COLO668 (cell line): ENCODE measurements around the gene ICE1.
A peak's percentile ranks its signal among the peaks of the same experiment; 100 is the strongest.
"Not testable (repeated sequence)": the region's sequence is repeated elsewhere in the genome, so short reads cannot be mapped to it uniquely, and the experiment has no call there.

Source experiments
- DNase-seq: peaks from one replicate; lab custom pipeline; 2025; ENCODE audit not compliant: unreplicated experiment; lab: John Stamatoyannopoulos, UW

The ICE1 gene

GRCh38 chr5:5487585-5488360, 65.3 kb downstream of the ICE1 start:
- DNase-seq: no peak

GRCh38 chr5:5490774-5491347, 68.4 kb downstream of the ICE1 start:
- no peak for DNase-seq

DNA sequence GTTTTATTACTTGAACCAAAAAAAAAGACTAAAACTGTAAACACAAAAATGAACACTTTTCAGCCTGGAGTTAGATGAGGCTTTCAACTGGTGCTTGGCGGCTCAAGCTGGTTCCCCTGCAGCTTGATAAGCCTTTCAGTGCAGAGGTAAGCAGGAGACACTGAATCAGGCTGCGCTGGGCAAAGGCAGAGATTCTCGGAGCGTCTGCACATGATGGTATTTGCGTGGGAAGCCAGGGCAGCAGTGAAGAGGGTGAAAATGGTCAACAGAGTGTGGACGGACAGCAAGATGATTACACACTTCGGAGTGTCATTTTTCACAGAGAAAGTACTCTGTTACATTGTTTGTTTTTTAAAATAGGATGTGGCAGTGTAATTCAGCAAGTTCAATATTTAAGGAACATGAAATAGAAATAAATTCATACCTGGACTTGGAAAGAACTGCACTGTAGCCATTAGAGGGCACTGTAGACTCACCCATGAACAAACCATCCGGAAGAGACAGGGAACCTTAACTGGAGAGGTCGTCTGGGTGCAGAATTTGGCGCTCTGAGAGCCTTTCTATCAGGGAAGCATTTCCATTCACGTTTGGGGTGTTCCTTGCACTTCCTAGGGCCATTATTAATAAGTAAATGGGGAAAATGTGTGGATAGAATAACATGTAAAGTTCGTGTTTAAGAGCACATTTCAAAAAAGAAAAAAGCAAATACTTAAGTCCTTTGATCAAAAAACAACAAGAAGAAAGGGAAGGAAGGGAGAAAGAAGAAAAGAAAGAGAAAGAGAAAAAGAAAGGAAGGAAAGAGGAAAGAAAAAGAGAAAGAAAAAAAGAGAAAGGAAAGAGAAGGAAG, 69.8 kb downstream of the ICE1 start:
- peak; percentile 41 for DNase-seq

DNA sequence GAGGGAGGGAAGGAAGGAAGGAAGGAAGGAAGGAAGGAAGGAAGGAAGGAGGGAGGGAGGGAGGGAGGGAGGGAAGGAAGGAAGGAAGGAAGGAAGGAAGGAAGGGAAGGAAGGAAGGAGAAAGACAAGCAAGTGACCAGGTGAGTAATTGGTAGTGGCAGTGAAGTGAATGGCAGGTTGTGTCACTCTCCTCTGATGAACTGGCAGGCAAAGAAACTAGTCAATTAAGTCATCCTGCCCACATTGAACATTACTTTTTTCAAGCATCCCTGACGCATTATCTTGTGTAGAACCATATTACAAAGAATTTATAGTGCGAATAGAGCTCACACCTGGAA, 70.4 kb downstream of the ICE1 start:
- DNase-seq: not testable (repeated sequence)

GRCh38 chr5:5494489-5495402, 72.3 kb downstream of the ICE1 start:
- peak; percentile 25 for DNase-seq

- DNase-seq: peak; percentile 24
Observed at GRCh38 chr5:5497152-5497788, 74.8 kb downstream of the ICE1 start.

GRCh38 chr5:5499442-5499841, 77.0 kb downstream of the ICE1 start:
- no peak for DNase-seq

GRCh38 chr5:5504325-5504724, 81.8 kb downstream of the ICE1 start:
- no peak for DNase-seq

GRCh38 chr5:5505815-5506214, 83.3 kb downstream of the ICE1 start:
- no peak for DNase-seq

DNA sequence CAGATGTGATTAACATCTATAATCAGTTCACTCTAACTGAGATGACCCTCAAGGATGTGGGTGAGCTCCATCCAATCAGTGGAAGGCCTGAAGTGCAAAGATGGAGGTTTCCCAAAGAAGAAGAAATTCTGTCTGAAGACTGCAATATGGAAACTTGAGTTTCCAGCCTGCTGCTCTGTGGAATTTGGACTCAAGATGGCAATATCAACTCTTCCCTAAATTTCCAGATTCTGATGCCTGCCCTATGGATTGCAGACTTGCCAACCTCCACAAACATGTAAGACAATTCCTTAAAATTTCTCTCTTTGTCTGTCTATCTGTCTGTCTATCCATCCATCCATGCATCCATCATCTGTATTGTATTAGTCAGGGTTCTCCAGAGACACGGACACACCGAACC, 85.9 kb downstream of the ICE1 start:
- no peak for DNase-seq

- DNase-seq: no peak
Observed at GRCh38 chr5:5511904-5512416, 89.5 kb downstream of the ICE1 start.

DNA sequence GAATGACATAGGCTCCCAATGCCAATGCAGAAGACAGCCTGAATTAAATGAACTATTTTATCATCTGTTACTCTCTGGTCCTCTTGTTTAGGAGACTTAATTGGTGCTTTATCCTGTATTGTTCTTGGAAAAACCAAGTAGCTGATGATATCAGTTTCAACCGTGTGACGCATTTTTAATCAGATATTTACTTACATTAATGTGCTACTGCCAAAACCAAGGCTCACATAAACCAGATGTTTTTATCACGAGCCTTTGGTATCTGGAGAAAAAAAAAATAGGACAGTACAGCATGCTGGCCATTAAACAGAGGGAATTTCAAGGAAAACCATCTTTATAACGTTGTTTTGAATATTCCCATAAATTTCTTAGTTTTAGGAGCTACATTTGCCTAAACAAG, 90.1 kb downstream of the ICE1 start:
- no peak for DNase-seq

- not testable (repeated sequence) for DNase-seq
Observed at GRCh38 chr5:5520622-5521021, 98.1 kb downstream of the ICE1 start.

- DNase-seq: no peak
Observed at GRCh38 chr5:5521029-5521428, 98.6 kb downstream of the ICE1 start.

- DNase-seq: no peak
Observed at GRCh38 chr5:5521478-5521877, 99.0 kb downstream of the ICE1 start.

- DNase-seq: no peak
Observed at GRCh38 chr5:5522336-5522735, 99.9 kb downstream of the ICE1 start.

GRCh38 chr5:5523066-5523505, 100.6 kb downstream of the ICE1 start:
- DNase-seq: no peak

DNA sequence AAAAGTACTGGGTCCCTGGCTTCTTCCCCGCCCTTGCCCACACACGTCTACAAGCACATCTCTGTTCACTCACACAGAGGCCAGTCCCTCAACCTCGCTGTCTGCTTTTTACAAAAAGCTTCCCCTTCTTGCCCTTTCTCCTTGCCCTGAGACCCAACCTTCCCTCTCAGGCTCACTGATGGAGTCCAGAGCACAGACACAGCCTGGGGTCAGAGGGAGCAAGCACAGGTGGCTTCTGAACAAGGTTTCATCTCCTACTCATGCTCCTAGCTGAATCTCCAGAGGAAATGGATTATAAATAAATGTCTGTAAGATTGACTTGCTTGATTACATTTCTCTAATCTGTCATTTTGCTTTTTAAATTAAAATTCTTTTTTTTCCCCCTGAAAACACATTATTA, 101.8 kb downstream of the ICE1 start:
- DNase-seq: no peak

DNA sequence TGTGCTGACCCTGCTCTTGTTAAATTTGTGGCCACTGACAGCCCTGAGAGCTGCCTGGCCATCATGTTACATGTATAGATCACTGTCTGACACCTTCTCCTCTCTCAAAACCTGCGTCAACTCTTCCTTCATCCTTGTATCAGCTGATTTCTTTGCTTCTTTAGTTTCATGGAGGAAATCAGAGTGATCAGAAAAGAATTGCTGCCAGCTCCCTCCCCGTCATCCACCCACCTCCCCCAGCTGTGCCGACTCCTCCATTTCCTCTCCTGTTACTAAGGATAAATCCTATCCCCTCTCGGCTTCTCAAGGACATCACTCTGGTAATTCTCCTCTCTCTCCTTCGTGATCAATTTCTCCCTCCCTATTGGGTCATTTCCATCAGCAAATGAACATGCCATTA, 108.9 kb downstream of the ICE1 start:
- DNase-seq: no peak
